Measurements from ENCODE around the gene ASB16.

Gene ASB16

GRCh38 chr17:44211281-44212265 lies 41.1 kb downstream of the ASB16 start:
- DNase-seq: no peak

GRCh38 chr17:44212507-44213402 lies 42.3 kb downstream of the ASB16 start:
- DNase-seq: no peak

DNA sequence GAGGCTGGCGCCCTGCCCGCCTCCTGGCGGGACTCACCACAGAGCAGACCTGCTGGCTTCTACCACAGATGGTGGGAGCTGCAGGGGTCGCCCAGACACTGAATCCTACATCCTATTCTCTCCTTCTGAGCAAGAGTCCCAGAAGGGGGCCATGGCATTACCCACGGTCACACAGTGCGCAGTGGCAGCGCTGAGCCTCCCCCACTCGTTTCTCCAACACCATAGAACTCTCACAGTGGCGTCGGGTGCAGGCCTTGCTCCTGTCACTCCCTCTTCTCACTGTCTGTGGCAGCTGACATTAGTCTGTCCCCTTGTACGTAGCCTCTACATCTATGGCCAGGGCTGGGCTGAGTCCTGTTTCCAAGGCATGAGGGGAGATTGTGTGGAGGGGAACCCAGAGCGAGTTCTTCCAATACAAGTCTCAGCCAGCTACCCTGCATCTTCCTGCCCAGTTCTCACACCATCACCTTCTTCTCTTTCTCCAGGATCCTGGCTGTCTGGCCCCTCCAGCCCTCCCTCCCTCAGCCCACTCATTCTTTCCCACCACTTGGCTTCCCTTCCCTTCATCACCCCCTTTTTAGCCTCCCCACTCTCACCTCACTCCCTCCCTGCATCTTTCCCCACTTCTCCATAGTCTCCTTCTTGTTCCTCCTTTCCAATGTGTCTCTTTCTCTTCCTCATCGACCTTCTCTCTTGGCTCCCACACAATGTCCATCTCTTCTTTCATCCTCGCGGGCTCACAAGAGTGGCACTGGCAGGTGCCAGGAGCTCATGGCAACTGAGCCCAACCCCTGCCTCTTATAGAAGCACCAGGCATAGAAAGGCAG lies 43.1 kb downstream of the ASB16 start:
- DNase-seq: no peak

- no peak for DNase-seq
Measured at GRCh38 chr17:44214230-44214494, 43.7 kb downstream of the ASB16 start.

DNA sequence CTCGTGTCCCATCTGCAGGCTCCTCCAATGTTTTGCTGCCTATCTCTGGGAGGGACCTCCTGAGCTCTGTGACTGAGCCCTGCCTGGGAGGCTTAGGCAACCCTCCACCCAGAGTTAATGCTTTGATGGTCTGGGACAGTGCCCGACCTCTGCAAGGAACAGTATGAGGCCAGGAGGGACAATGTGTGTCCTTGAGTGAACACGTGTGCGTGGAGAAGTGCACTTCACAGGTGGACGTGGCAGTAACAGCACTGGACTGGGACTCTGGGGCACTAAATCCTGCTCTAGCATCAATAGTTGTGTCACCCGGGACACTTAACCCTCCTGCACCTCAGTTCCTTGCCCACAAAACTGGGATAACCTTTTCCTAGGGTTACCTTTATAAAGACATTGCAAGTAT lies 44.4 kb downstream of the ASB16 start:
- DNase-seq: no peak

DNA sequence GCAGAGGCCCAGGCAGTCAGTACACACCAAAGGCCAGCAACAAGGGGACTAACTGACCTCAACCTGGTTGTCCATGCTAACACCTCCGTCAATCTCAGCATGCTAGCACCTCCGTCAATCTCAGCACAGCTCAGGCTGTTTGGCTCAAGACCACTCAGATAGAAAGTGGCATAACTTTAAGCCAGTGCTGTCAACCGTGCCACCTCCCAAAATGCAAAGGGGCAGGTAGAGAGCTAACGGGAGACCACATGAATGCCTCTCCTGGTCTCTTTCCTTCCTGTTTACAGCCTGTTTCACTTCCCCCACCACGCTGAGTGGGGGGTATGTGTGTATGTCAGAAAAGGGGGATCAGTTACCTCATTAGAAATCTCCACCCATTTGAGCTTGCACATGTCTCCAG lies 45.7 kb downstream of the ASB16 start:
- no peak for DNase-seq

GRCh38 chr17:44216694-44217093 lies 46.2 kb downstream of the ASB16 start:
- no peak for DNase-seq

DNA sequence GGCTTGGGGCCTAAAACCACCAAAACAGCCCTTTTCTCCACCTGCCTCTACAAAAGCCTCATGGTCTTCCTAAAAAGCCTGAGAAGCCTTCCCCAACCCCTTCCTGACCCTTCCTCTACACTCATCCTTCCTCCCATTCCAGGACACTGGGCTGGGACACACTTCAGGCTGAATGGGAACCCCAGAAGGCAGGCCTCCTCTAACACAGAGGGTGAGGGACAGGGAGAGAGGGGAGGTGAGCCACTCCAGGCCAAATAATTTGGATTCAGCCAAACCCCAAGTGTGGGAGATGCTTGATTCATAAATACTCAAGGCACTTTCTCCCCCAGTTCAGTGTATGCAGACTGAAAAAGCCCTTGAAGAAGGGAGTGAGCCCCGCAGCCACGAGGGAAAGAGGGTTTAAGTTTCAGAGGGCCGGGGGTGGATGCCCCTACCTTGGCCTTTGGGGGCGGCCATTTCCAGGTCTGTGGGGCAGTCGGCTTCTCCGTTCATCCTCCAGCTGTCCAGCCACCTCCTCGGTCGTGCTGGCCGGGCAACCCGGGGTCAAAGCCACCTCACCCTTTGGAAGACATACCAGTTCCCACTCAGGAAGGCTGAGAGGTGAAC lies 47.3 kb downstream of the ASB16 start:
- DNase-seq: no peak

DNA sequence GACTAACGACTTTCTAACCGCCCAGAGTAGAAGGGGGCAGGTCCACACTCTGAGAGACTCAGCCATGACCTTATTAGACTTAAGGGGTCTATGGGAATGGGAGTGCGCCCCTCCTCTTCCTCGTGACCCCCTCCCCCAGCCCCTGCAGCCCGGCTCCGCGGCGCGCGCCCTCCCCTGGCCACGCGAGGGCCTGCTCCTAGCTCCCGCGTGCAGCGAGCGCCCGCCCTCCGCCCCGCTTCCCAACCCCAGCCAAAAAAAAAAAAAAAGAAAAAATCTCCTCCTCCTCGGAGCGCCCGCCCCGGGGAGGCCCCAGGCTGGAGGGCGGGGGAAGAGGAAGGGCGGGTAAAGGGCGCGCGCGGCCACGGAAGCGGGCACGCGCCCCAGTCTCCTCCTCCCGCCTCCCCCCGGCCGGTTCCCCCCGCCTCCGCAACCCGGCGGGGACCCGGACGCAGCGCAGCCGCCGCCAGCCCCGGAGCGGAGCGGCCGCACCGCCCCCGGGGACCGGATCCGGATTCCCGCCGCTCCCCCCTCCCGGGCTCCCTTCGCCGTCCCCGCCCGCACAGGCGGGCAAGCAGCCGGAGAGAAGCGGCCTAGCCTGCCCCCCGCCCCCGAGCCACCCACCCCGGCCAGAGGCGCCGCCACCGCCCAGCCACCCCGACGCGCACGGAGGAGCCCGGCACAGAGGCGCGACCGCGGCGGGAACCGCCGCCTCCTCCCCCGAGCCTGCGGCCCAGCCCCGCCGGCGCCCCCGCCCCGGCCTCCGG lies 48.0 kb downstream of the ASB16 start:
- peak; percentile 70 for DNase-seq

DNA sequence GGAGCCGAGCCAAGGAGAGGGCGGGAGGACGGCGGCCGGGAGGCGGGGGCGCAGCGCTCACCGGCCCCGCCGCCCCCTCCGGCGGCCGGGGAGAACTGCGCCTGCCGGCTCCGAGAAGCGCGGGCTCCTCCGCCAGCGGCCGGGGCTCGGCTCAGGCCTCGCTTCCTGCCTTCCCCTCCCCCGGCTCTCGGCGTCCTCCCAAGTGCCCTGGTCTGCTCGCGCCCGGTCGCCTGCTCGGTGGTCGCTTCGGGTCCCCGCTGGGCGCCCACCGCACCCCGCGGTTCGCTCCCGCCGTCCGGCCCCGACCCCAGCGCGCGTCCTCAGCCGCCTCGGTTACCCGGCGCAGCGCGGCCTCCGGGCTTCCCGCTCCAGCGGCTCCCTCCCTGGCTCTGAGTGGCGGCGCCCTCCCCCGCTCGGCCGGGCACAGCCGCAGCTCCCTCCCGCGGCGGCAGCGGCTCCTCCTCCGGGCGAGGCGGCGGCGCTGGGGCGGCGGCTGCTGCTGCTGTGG lies 48.7 kb downstream of the ASB16 start:
- DNase-seq: no peak

DNA sequence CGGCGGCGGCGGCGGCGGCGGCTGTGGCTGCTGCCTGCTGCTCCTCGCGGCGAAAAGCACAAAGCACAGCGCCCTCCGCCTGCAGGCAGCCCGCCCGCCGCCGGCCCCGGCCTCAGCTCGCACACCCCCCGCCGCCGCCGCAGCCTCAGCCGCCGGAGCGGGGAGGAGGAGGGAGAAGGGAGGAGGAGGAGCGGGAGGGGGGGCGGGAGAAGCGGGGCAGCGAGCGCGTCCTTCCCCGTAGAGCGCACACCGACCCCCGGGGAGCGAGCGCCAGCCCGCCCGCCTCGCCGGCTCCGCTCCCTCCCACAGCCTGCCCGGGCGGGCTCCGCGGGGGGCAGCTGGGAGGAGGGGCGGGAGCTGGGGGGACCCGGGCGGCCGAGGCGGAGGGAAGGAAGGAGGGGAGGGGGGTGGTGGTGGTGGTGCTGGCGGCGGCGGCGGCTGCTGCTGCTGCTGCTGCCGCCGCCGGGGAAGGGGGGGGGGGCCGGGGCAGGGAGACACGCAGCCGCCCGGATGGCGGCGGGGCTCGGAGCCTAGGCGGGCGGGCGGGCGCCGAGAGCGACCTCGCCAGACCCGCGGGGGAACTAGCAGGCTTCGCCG lies 49.2 kb downstream of the ASB16 start, which contains the start of gene UBTF:
TSS of gene UBTF (minus strand) at position 60 of the 597 bp plus-strand sequence. CDS start 1,446 bp downstream, outside the sequence.
- peak; percentile 20 for DNase-seq

DNA sequence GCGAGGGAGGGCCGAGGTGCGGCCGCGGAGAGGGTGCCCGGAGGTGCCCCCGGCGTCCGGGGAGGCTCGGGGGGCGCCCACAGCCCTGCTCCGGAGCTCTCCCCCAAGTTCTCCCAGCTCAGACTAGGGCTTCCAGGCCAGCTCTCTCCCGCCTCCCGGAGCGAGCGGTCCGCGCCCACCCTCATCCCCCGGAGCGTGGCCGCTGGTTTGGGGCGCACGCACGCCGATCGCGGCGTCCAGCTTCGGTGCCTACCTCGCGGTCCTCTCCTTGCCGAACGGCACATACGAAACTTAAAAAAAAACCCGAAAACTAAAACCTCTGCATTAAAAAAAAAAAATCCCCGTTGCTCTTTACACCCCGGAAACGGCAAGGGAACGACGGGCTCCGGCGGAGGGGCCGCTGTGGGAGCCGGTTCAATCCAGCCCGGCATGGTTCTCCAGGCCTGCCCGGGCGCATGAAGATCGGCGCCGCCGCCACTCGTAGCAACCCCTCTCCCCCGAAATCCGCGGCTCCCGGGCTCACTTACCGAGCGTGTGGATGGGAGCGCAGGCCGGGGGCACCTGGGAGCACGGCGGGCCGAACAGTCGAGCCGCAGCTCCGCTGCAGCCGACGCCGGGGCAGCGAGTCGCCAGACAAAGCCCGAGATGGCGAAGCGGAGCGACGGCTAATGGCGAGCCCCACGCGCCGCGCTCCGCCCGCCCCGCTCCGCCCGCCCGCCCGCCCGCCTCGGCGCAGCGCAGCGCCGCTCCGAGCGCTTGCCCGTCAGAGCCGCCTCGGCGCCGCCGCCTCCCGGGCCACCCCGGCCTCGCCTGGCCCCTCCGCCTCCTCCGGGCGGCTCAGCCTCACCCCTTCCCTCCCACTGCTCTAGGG lies 49.9 kb downstream of the ASB16 start:
- DNase-seq: no peak

GRCh38 chr17:44221084-44221861 lies 50.8 kb downstream of the ASB16 start:
- DNase-seq: peak; percentile 69

GRCh38 chr17:44221862-44222111 lies 51.3 kb downstream of the ASB16 start:
- no peak for DNase-seq

DNA sequence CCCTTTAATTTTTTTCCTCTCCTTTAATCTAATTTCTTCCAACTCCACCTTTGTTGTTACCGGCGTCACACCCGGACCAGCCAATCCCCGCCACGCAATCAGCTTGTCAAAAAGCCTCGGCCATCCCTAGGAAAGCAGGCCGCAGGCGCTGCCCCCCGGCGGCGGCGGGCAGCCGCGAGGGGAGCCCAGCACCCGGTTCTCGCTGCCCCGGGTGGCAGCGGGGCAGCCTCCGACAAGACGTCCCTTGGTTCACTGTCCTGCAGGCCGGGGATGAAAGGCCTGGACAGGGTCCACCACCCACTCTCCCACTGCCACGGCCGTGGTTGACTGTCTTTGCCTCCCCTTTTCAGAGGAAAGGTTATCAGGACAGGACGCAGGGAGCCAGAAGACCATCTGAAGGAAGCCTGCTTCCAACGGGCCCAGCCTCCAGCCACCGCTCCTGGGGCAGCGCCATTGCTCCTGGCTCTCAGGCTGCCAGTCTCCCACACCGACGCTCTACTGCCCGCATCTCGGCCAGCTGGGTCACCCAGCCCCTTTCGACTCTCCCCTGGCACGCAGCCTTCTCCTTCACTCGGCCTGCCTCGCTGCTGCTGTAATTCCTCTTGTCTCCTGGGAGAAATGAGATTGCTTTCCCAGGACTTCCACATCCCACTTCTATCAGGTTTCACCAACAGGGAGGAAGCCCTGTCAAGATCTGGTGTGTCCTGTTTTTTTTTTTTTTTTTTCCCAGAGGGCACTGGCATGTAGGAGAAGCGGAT lies 51.8 kb downstream of the ASB16 start:
- DNase-seq: peak; percentile 57

DNA sequence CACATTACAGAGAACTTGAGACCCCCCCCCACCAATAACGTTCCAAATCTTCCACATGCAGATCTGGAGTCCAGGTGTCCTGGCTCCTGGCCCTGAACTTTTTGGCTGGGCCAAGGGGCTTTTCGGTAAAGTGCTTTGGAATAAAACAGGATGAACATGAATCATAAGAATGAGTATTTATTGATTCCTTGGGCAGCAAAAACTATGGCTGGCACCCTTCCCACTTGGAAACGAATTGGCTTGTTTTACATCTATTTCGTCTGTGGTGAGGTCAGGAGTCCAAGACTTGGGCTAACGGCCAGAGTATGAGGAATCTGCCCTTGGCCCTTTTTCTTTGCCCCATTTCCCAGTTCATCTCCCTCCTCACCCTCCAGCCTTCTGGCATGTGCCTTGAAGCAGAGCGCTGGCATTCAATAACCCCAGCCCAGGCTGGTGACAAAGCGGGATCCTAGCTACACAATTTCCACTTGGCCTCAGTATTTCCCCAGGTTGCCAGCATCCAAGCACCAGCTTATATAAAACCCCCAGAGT lies 53.1 kb downstream of the ASB16 start:
- no peak for DNase-seq

All from DMS79 (cell line).